OCI-LY7 (cell line): ENCODE measurements around the gene CACTIN. TPM values are rescaled to one million over a fixed set of nuclear protein-coding genes. Genes with fewer than 3 reads are reported as not detected.
"Not testable (repeated sequence)": the region's sequence is repeated elsewhere in the genome, so short reads cannot be mapped to it uniquely, and the experiment has no call there.

Experiments used
- BruUV-seq: library from RNA; stranded (reverse); fragments of 400-500 nt; replicated peaks from 2 replicates; lab custom pipeline; 2021; lab: Mats Ljungman, UMichigan
- CTCF ChIA-PET: fragments of 300-600 bp; sonication (Branson Sonifier 250); formaldehyde crosslinking; loops from one replicate; lab custom pipeline; 2022; ENCODE audit warnings: antibody characterized with exemption; ENCODE audit not compliant: unreplicated experiment; lab: Charles Lee
- POLR2A ChIA-PET: fragments of 300-600 bp; sonication (Branson Sonifier 250); formaldehyde crosslinking; loops from one replicate; lab custom pipeline; 2022; ENCODE audit warnings: antibody characterized with exemption; lab: Charles Lee
- DNase-seq: peaks from one replicate; pipeline ENCODE4 v3.0.0-alpha.2; 2015; ENCODE audit warnings: low spot score
- H2AFZ ChIP-seq: fragments of 200-600 bp; sonication (generic), shearing (Covaris generic); 2 replicates; pipeline ENCODE4 v1.6.1; 2014; ENCODE audit warnings: mild to moderate bottlenecking, antibody characterized with exemption, low read length, moderate library complexity
- H3K27ac ChIP-seq: fragments of 200-600 bp; sonication (generic); 2 replicates; pipeline ENCODE4 v1.5.1; 2014; ENCODE audit warnings: mixed run types, low read depth, mild to moderate bottlenecking, moderate library complexity, low read length, inconsistent platforms; ENCODE audit not compliant: poor library complexity, severe bottlenecking
- H3K36me3 ChIP-seq: fragments of 200-600 bp; sonication (generic); 2 replicates; pipeline ENCODE4 v1.6.1; 2014; ENCODE audit warnings: mild to moderate bottlenecking, antibody characterized with exemption, low read length, moderate library complexity, mixed read lengths; ENCODE audit not compliant: insufficient read depth
- H3K4me1 ChIP-seq: fragments of 200-600 bp; sonication (generic); 2 replicates; pipeline ENCODE4 v1.5.1; 2014; ENCODE audit warnings: mild to moderate bottlenecking, low read length; ENCODE audit not compliant: insufficient read depth, poor library complexity, severe bottlenecking
- H3K4me2 ChIP-seq: fragments of 200-600 bp; sonication (generic); 2 replicates; pipeline ENCODE4 v1.6.1; 2014; ENCODE audit warnings: mild to moderate bottlenecking, low read length
- H3K4me3 ChIP-seq: fragments of 200-600 bp; sonication (generic); 2 replicates; pipeline ENCODE4 v1.5.1; 2014; ENCODE audit warnings: mild to moderate bottlenecking, low read depth, low read length; ENCODE audit not compliant: poor library complexity, severe bottlenecking
- H3K79me2 ChIP-seq: fragments of 200-600 bp; sonication (generic); 2 replicates; pipeline ENCODE4 v1.6.1; 2016; ENCODE audit warnings: low read depth, mild to moderate bottlenecking, low read length, moderate library complexity, mixed read lengths; ENCODE audit not compliant: insufficient read depth
- H3K9me2 ChIP-seq: fragments of 200-600 bp; sonication (generic); 2 replicates; pipeline ENCODE4 v1.6.1; 2016; ENCODE audit warnings: mild to moderate bottlenecking, low read length, mixed read lengths; ENCODE audit not compliant: insufficient read depth
- H3K9me3 ChIP-seq: fragments of 200-600 bp; sonication (generic); 2 replicates; pipeline ENCODE4 v1.6.1; 2014; ENCODE audit warnings: mild to moderate bottlenecking, mixed run types, low read length, mixed read lengths
- H4K20me1 ChIP-seq: fragments of 200-600 bp; sonication (generic); 2 replicates; pipeline ENCODE4 v1.6.1; 2014; ENCODE audit warnings: mild to moderate bottlenecking, antibody characterized with exemption, low read length, moderate library complexity, mixed read lengths; ENCODE audit not compliant: insufficient read depth
- CTCF ChIP-seq: fragments of 200-600 bp; sonication (generic); conservative IDR thresholded peaks from 2 replicates; pipeline ENCODE4 v1.5.1; 2014; ENCODE audit warnings: mild to moderate bottlenecking, antibody characterized with exemption, low read length, moderate library complexity, mixed read lengths
- EZH2phosphoT487 ChIP-seq: fragments of 200-600 bp; sonication (generic); IDR thresholded peaks from 2 replicates; pipeline ENCODE4 v1.6.1; 2018; ENCODE audit warnings: low read depth, borderline replicate concordance, mild to moderate bottlenecking, mixed run types, antibody characterized with exemption, low read length, moderate library complexity, mixed read lengths
- intact Hi-C: fragments of 100-400 bp; cut with micrococcal nuclease; formaldehyde crosslinking; loops from one replicate; pipeline ENCODE4 v1.10.0; 2022; ENCODE audit not compliant: unreplicated experiment
- total RNA-seq, 2 experiments: library from RNA; depleted of rRNA in 1 of 2; stranded (reverse); fragments of >200 nt in 1 of 2; shearing (Covaris generic) in 1 of 2; gene quantifications; 2 replicates each; pipeline ENCODE4 v1.2.3, GENCODE V29; 2014 to 2022

The CACTIN gene
- total RNA-seq, 2 experiments from 2014 or later: 34.2 to 35.9 TPM

GRCh38 chr19:3649888-3650287 lies 23.3 kb upstream of the CACTIN start:
- intact Hi-C loops: no loop called here
- no peak overlapping the region for H3K4me2 ChIP-seq
- TF ChIP-seq EZH2phosphoT487 (no peak), CTCF (no peak)
- CTCF ChIA-PET: no interaction called here
- H4K20me1 ChIP-seq: no peaks in the 10 kb centered on the region
- no peaks in the 10 kb centered on the region for H3K9me2 ChIP-seq
- no TSS peak for BruUV-seq
- no peaks in the 10 kb centered on the region for H3K4me1 ChIP-seq
- H3K79me2 ChIP-seq: no peaks in the 10 kb centered on the region
- H3K9me3 ChIP-seq: no peaks in the 10 kb centered on the region
- H3K27ac ChIP-seq: no peak overlapping the region
- H3K36me3 ChIP-seq: no peaks in the 10 kb centered on the region
- no peak overlapping the region for H3K4me3 ChIP-seq
- no peak for DNase-seq
- H2AFZ ChIP-seq: no peak overlapping the region
- POLR2A ChIA-PET: no interaction called here

- Histone ChIP-seq H3K4me2 (no peak overlapping the region), H3K36me3 (no peaks in the 10 kb centered on the region), H2AFZ (no peak overlapping the region), H3K79me2 (no peaks in the 10 kb centered on the region), H3K27ac (no peak overlapping the region), H3K4me3 (no peak overlapping the region), H3K9me2 (no peaks in the 10 kb centered on the region), H3K9me3 (no peaks in the 10 kb centered on the region), H4K20me1 (no peaks in the 10 kb centered on the region), H3K4me1 (no peaks in the 10 kb centered on the region)
- ChIA-PET CTCF (no interaction called here), POLR2A (no interaction called here)
- no TSS peak for BruUV-seq
- TF ChIP-seq CTCF (no peak), EZH2phosphoT487 (no peak)
- DNase-seq: no peak
- intact Hi-C loops: no loop called here
These were observed 21.7 kb upstream of the CACTIN start for GRCh38 chr19:3648037-3648905.

- H2AFZ ChIP-seq, H4K20me1 ChIP-seq, H3K36me3 ChIP-seq, POLR2A ChIA-PET, H3K27ac ChIP-seq, H3K4me2 ChIP-seq, H3K79me2 ChIP-seq, CTCF ChIA-PET, H3K4me3 ChIP-seq, intact Hi-C loops, H3K9me2 ChIP-seq, H3K4me1 ChIP-seq, DNase-seq, BruUV-seq, H3K9me3 ChIP-seq: not testable (repeated sequence)
These were observed 20.5 kb upstream of the CACTIN start for GRCh38 chr19:3647102-3647501.
